Bone marrow (tissue), 2 donors: Measurements from ENCODE around the gene C16orf46.
"Not testable (repeated sequence)": the region's sequence is repeated elsewhere in the genome, so short reads cannot be mapped to it uniquely, and the experiment has no call there.

Experiments
- DNase-seq, 2 donors: peaks; one replicate each; lab custom pipeline; 2025; lab: John Stamatoyannopoulos, UW

The C16orf46 gene

DNA sequence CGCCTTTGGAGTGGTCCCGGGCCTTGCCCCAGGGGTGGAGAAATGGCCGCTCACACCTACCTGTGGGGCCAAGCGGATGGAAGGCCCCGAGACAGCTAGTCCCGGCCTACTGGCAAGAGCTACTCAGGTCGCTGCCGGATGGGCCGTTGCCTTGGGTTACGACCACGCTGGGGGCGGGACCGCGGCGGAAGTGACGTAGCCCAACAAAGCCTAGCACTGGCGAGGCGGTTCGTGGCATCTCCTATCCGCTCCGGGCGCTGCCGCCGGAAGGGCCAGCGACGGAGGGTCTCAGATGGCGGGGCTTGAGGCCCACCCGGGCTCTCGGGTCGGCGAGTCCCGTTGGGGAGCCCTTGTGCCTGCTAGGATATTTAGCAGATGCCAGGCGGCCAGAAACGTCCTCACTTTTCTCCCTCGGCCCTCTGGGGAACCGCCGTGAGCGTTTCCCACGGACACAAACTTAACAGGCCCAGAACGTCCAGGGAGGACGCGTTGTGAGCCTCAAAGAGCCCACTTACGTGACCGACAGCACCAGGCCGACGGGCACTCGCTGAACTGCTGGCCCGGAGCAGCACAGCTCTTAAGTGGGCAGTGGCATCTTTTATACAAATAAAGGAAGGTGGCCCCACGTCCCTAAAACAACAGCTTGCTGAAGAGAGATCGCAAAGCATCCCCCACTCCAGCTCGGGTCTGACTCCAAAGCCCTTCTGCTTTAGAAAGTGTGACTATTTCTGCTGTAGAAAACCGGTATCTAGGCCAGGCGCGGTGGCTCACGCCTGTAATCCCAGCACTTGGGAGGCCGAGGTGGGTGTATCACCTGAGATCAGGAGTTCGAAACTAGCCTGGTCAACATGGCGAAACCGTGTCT, at the start of gene C16orf46:
Gene C16orf46, minus strand, starts transcription at position 163 of the 865 bp plus-strand sequence. CDS start 13,283 bp downstream, outside the sequence.
- DNase-seq, result peak; percentile 84 to 99

DNA sequence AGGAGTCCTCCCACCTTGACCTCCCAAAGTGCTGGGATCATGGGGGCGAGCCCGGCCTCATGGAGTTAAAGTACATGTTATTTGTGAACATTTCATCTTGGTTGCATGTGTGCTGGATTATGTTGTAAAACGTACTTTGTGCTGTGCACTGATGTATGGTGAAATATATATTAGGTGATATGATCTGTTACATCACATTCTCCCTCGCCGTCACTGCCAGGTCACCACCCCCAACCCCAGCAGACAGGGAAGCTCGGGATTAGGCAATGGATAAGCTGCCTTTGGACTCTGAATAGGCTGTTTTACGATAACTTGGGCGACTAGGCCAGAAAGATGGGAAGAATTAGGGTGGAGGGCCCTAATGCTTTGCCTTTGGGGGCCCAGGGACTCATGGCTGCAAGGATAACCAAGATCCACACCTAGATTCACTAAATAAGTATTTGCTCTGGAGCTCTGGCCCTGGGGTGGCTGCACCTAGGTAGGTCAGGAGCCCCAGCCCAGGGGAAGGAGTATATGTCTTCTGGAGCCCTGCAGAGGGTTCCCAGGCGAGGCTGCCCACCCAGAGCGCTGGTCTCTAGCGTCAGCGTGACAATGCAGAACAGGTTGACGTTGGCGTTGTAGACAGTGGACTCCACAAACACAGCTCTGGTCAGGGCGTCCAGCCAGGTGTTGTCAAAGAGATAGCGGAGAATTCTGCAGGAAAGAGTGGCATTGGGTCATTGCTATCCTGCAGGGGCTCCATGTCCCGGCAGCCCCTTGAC, 46.2 kb upstream of the C16orf46 start:
- DNase-seq, result no peak

DNA sequence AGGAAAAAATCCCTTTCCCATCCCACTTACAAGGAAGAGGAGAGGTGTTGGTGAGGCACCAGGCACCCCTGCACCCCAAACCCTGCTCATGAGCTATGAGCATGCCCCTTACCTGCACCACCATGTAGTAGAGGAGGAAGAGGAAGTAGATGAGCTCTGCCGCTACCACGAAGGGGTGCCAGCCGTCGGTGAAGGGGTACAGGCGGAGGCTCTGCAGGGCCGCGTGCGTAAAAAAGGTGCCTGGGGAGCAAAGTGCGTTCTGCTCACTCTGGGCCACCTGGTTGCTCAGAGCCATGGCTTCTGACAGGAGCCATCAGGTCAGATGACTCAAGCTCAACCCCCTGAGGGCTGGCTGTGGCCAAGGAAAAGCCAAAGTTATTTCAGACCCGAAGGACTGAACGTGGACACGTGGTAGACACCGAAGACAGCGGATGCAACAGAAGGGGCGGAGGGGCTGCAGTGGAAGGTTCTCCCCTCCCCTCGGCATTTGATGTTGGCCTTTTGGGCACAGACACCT, 44.5 kb upstream of the C16orf46 start:
- DNase-seq, result no peak

GRCh38 chr16:81117436-81117835, 40.4 kb upstream of the C16orf46 start:
- DNase-seq, result no peak

- no peak for DNase-seq
Observed at GRCh38 chr16:81116285-81116684, 39.2 kb upstream of the C16orf46 start.

DNA sequence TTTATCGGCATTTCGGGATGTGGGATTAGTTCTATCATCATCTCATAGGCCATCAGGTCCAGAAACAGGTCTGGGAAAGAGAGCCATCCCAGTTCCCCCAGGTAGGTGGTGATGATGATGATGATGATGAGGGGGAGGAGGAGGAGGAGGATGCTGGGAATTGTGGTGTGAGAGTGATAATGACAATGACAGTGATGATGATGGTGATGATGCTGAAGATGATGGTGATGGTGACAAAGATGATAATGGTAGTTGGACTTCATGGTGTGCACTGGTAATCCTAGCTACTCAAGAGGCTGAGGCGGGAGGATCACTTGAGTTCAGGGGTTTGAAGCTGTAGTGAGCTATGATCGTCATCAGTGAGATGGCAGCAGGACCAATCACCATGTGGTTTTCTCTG, 35.4 kb upstream of the C16orf46 start:
- no peak for DNase-seq

GRCh38 chr16:81109274-81109673, 32.2 kb upstream of the C16orf46 start:
- DNase-seq, result not testable (repeated sequence)

DNA sequence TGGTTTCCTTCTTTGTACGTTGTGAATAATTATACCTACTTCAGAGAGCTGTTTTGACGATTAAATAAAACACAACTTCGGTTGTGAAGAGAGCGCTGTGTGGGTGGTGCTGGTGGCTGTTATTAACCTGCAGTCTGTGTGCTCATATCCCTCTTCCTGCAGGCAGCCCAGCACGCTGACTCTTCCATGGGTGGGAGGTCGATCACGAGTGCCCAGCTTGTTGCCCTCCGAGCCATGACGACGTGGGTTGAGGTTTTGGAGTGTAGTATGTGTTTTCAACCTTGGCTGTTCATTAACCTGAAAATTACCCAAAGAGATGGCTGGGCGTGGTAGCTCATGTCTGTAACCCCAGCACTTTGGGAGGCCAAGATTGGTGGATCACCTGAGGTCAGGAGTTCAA, 30.5 kb upstream of the C16orf46 start:
- no peak for DNase-seq

- DNase-seq, result no peak
Observed at GRCh38 chr16:81106826-81107503, 29.9 kb upstream of the C16orf46 start.

GRCh38 chr16:81105946-81106345, 28.9 kb upstream of the C16orf46 start:
- DNase-seq, result no peak

- DNase-seq, result no peak
Observed at GRCh38 chr16:81101702-81102101, 24.7 kb upstream of the C16orf46 start.

GRCh38 chr16:81099958-81100357, 22.9 kb upstream of the C16orf46 start:
- DNase-seq, result no peak

GRCh38 chr16:81097230-81097629, 20.2 kb upstream of the C16orf46 start:
- DNase-seq, result no peak

DNA sequence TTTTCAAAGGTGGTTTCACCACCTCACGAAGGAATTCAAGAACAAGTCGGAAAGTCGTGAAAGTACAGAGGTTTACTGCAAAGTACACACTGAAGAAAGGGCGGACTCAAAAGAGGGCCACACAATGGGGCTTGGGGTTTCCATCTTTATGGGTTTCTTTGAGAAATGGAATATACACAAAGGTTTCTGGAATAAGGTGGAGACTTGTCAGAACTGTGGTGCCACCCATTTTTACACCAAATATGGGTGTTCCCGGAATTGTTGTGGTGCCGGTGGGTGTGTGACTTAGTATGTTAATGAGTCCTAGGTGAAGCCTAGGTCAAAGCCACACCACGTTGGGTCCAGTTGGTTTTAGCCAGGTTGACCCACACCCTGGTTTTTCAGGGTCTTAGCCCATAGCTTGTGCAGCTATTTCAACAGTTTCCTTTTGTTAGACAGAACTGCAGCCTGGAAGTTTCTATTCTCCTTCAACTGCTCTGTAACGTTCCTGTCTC, 19.7 kb upstream of the C16orf46 start:
- DNase-seq, result no peak

- peak; percentile 82 to 97 for DNase-seq
Observed at GRCh38 chr16:81095953-81096714, 19.1 kb upstream of the C16orf46 start, which contains the start of gene GCSH. TSS of gene GCSH (minus strand) at chr16:81096395. CDS start at chr16:81096278, 117 bp downstream.

- no peak for DNase-seq
Observed at GRCh38 chr16:81095653-81095952, 18.6 kb upstream of the C16orf46 start.

DNA sequence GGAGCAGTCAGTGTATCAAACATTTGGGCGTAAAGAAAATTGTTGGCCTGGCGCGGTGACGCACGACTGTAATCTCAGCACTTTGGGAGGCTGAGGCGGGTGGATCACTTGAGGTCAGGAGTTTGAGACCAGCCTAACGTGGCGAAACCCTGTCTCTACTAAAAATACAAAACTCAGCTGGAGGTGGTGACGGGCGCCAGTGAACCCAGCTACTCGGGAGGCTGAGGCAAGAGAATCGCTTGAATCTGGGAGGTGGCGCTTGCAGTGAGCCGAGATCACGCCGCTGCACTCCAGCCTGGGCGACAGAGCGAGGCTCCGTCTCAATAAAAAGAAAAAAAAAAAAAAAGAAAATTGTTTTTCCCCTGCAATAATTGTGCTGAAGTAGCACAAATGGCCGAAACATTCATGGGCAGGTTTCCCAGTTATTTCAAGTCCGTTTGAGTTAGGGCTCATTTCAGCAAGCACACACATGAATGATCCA, 17.8 kb upstream of the C16orf46 start:
- no peak for DNase-seq

GRCh38 chr16:81088836-81089235, 11.8 kb upstream of the C16orf46 start:
- no peak for DNase-seq

DNA sequence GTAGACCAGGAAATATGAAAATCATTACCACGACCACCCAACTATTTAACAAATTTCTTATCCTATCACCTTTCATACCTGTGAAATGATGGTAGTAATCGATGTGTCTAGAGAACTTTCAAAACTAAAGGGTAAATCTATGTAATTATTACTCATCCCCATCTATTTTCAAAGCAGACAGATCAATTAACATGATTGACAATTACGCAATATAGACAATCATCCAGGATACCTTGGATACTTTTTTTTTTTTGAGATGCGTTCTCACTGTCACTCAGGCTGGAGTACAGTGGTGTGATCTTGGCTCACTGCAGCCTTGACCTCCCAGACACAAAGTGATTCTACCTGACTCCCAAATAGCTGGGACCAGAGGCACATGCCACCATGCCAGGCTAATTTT, 4.0 kb upstream of the C16orf46 start:
- no peak for DNase-seq

GRCh38 chr16:81080233-81080632, 3.2 kb upstream of the C16orf46 start:
- no peak for DNase-seq

DNA sequence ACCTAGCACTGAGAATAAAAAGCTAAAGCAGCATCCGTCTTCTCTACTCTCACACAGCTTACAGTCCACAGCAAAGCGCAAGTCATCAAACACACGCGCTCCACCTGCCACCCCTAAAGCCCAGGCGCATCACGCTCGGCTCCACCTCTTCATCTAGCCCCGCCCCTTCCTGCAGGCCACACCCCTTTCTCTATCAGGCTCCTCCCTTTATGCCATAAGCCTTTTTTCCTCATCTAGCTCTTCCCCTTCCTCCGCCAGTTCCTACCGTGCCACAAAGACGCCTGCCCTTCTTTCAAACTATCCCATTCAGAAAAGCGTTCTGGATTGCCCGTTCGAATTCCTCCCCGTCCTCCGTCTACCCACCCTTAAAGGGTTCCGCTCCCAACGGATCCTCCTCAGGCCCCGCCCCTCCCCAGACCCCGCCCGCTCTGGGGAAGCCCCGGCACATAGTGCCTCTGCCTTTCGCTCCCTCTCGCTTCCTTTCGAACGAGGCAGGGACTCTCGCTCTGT, 417 bp downstream of the C16orf46 start:
- DNase-seq, result peak; percentile 84 to 99
